ENCODE results near the gene PHIP. TPM values are rescaled to one million over a fixed set of nuclear protein-coding genes. Genes with fewer than 3 reads are reported as not detected.

Gene PHIP
- total RNA-seq, 1 donor from 2014 or later, result 129 TPM

GRCh38 chr6:79071547-79071946 lies 6.5 kb downstream of the PHIP start:
- Mint-ChIP-seq H3K4me1 (peaks cover 27% of the 10 kb centered on the region), H3K27ac (no peak overlapping the region), H3K27me3 (ENCODE audit: insufficient read depth, low read depth) (peaks cover 2% of the 10 kb centered on the region), H3K4me3 (no peak overlapping the region), H3K36me3 (peaks cover 48% of the 10 kb centered on the region), H3K9me3 (peaks cover 2% of the 10 kb centered on the region)
- Histone ChIP-seq H3K4me1 (peaks cover 21% of the 10 kb centered on the region), H3F3A (ENCODE audit: low read depth) (peaks cover 6% of the 10 kb centered on the region), H3K9me3 (ENCODE audit: low read depth) (no peaks in the 10 kb centered on the region), H3K9ac (no peak overlapping the region), H4K20me1 (ENCODE audit: low read depth) (peaks cover 93% of the 10 kb centered on the region), H2AFZ (replicated peaks) (no peak overlapping the region), H3K27me3 (no peaks in the 10 kb centered on the region), H3K79me2 (ENCODE audit: low read depth) (peaks cover 100% of the 10 kb centered on the region), H3K4me3 (no peak overlapping the region), H3K36me3 (peaks cover 4% of the 10 kb centered on the region), H3K27ac (no peak overlapping the region), H3K4me2 (no peak overlapping the region)
- no peak for DNase-seq (ENCODE audit: low spot score)
- TF ChIP-seq EZH2phosphoT487 (IDR thresholded peaks at IDR 0.05) (no peak), CTCF (IDR thresholded peaks at IDR 0.05) (no peak), EZH2 (IDR thresholded peaks at IDR 0.05) (no peak)

GRCh38 chr6:79070206-79070825 lies 7.7 kb downstream of the PHIP start:
- H2AFZ ChIP-seq (replicated peaks), result no peak overlapping the region
- no peak overlapping the region for H3K4me3 ChIP-seq
- H3K4me1 ChIP-seq, result peaks cover 21% of the 10 kb centered on the region
- Mint-ChIP-seq H3K36me3 (peaks cover 44% of the 10 kb centered on the region), H3K4me1 (peaks cover 18% of the 10 kb centered on the region), H3K27ac (no peak overlapping the region), H3K27me3 (ENCODE audit: insufficient read depth, low read depth) (peaks cover 2% of the 10 kb centered on the region), H3K9me3 (peaks cover 2% of the 10 kb centered on the region), H3K4me3 (no peak overlapping the region)
- no peak overlapping the region for H3K9ac ChIP-seq
- no peak for DNase-seq (ENCODE audit: low spot score)
- peaks cover 4% of the 10 kb centered on the region for H3K36me3 ChIP-seq
- peaks cover 99% of the 10 kb centered on the region for H4K20me1 ChIP-seq (ENCODE audit: low read depth)
- no peak overlapping the region for H3K4me2 ChIP-seq
- H3K9me3 ChIP-seq (ENCODE audit: low read depth), result no peaks in the 10 kb centered on the region
- H3F3A ChIP-seq (ENCODE audit: low read depth), result peaks cover 6% of the 10 kb centered on the region
- H3K27me3 ChIP-seq, result no peaks in the 10 kb centered on the region
- H3K79me2 ChIP-seq (ENCODE audit: low read depth), result peaks cover 100% of the 10 kb centered on the region
- TF ChIP-seq CTCF (IDR thresholded peaks at IDR 0.05), result no peak
- TF ChIP-seq EZH2phosphoT487 (IDR thresholded peaks at IDR 0.05), result no peak
- TF ChIP-seq EZH2 (IDR thresholded peaks at IDR 0.05), result no peak
- no peak overlapping the region for H3K27ac ChIP-seq

- peaks cover 22% of the 10 kb centered on the region for H3K36me3 Mint-ChIP-seq
- no peaks in the 10 kb centered on the region for H3K9me3 Mint-ChIP-seq
- Histone ChIP-seq H3K4me3 (no peak overlapping the region), H2AFZ (replicated peaks) (no peak overlapping the region), H3K9ac (no peak overlapping the region), H3K4me2 (no peak overlapping the region), H3K27me3 (no peaks in the 10 kb centered on the region), H3K36me3 (peaks cover 4% of the 10 kb centered on the region), H3K4me1 (peaks cover 11% of the 10 kb centered on the region), H4K20me1 (ENCODE audit: low read depth) (peaks cover 99% of the 10 kb centered on the region), H3K9me3 (ENCODE audit: low read depth) (no peaks in the 10 kb centered on the region), H3K27ac (no peak overlapping the region), H3K79me2 (ENCODE audit: low read depth) (peaks cover 100% of the 10 kb centered on the region), H3F3A (ENCODE audit: low read depth) (peaks cover 6% of the 10 kb centered on the region)
- peaks cover 2% of the 10 kb centered on the region for H3K4me1 Mint-ChIP-seq
- DNase-seq (ENCODE audit: low spot score), result no peak
- H3K4me3 Mint-ChIP-seq, result no peak overlapping the region
- no peak overlapping the region for H3K27ac Mint-ChIP-seq
- no peak for TF ChIP-seq EZH2phosphoT487 (IDR thresholded peaks at IDR 0.05)
- no peak for TF ChIP-seq CTCF (IDR thresholded peaks at IDR 0.05)
- TF ChIP-seq EZH2 (IDR thresholded peaks at IDR 0.05), result no peak
- H3K27me3 Mint-ChIP-seq (ENCODE audit: insufficient read depth, low read depth), result no peaks in the 10 kb centered on the region
Measured at GRCh38 chr6:79066828-79067227, 11.2 kb downstream of the PHIP start.
